ENCODE data around the gene UBALD2.

GRCh38 chr17:76275382-76276068, 10.4 kb downstream of the UBALD2 start:
- TF ChIP-seq CTCF (IDR thresholded peaks at IDR 0.05) (no peak), POLR2A (IDR thresholded peaks at IDR 0.05) (no peak)

Data from Peyer's patch (tissue), 4 donors.